HG02763 (cell line): ENCODE measurements around the gene ALDH18A1.

Experiments
- ATAC-seq: cut with Tn5 transposase; IDR thresholded peaks from one replicate; pipeline ENCODE4 v1.9.1; 2021; ENCODE audit warnings: mild to moderate bottlenecking, moderate library complexity; ENCODE audit not compliant: unreplicated experiment

The ALDH18A1 gene

GRCh38 chr10:95559471-95559870, 97.0 kb downstream of the ALDH18A1 start:
- no peak for ATAC-seq

GRCh38 chr10:95558593-95559320, 97.8 kb downstream of the ALDH18A1 start:
- ATAC-seq = no peak

- ATAC-seq = no peak
Measured at GRCh38 chr10:95556994-95557767, 99.3 kb downstream of the ALDH18A1 start.
